HG03460 (cell line): ENCODE measurements around the gene SPIRE1.
"Not testable (repeated sequence)": the region's sequence is repeated elsewhere in the genome, so short reads cannot be mapped to it uniquely, and the experiment has no call there.

Source experiments
- ATAC-seq: cut with Tn5 transposase; IDR thresholded peaks from one replicate; pipeline ENCODE4 v1.9.1; 2021; ENCODE audit not compliant: unreplicated experiment

The SPIRE1 gene

GRCh38 chr18:12599966-12600365 lies 57.9 kb downstream of the SPIRE1 start:
- ATAC-seq, result no peak

- no peak for ATAC-seq
Measured at GRCh38 chr18:12599543-12599942, 58.4 kb downstream of the SPIRE1 start.

GRCh38 chr18:12598181-12598930 lies 59.6 kb downstream of the SPIRE1 start:
- no peak for ATAC-seq

- no peak for ATAC-seq
Measured at GRCh38 chr18:12597760-12598159, 60.1 kb downstream of the SPIRE1 start.

- no peak for ATAC-seq
Measured at GRCh38 chr18:12595571-12596255, 62.2 kb downstream of the SPIRE1 start.

GRCh38 chr18:12593866-12594265 lies 64.0 kb downstream of the SPIRE1 start:
- no peak for ATAC-seq

GRCh38 chr18:12592597-12593127 lies 65.2 kb downstream of the SPIRE1 start:
- no peak for ATAC-seq

- ATAC-seq, result no peak
Measured at GRCh38 chr18:12589448-12589847, 68.5 kb downstream of the SPIRE1 start.

GRCh38 chr18:12586956-12587355 lies 71.0 kb downstream of the SPIRE1 start:
- no peak for ATAC-seq

- ATAC-seq, result no peak
Measured at GRCh38 chr18:12585218-12585617, 72.7 kb downstream of the SPIRE1 start.

- ATAC-seq, result no peak
Measured at GRCh38 chr18:12580630-12581342, 77.1 kb downstream of the SPIRE1 start.

- ATAC-seq, result no peak
Measured at GRCh38 chr18:12579775-12580174, 78.1 kb downstream of the SPIRE1 start.

GRCh38 chr18:12577848-12578247 lies 80.1 kb downstream of the SPIRE1 start:
- ATAC-seq, result no peak

GRCh38 chr18:12574494-12575185 lies 83.3 kb downstream of the SPIRE1 start:
- ATAC-seq, result no peak

GRCh38 chr18:12571630-12572029 lies 86.3 kb downstream of the SPIRE1 start:
- ATAC-seq, result no peak

GRCh38 chr18:12569791-12570190 lies 88.1 kb downstream of the SPIRE1 start:
- no peak for ATAC-seq

- no peak for ATAC-seq
Measured at GRCh38 chr18:12567849-12568248, 90.1 kb downstream of the SPIRE1 start.

GRCh38 chr18:12564861-12565260 lies 93.0 kb downstream of the SPIRE1 start:
- no peak for ATAC-seq

- ATAC-seq, result no peak
Measured at GRCh38 chr18:12564378-12564777, 93.5 kb downstream of the SPIRE1 start.

GRCh38 chr18:12560600-12560999 lies 97.3 kb downstream of the SPIRE1 start:
- not testable (repeated sequence) for ATAC-seq

- no peak for ATAC-seq
Measured at GRCh38 chr18:12559319-12559718, 98.6 kb downstream of the SPIRE1 start.
